Esophagus muscularis mucosa (tissue), 4 donors: Measurements from ENCODE around the gene MARVELD3. TPM values are rescaled to one million over a fixed set of nuclear protein-coding genes. Genes with fewer than 3 reads are reported as not detected.
"Not testable (repeated sequence)": the region's sequence is repeated elsewhere in the genome, so short reads cannot be mapped to it uniquely, and the experiment has no call there.

Experiments used
- DNase-seq: peaks from one replicate; pipeline ENCODE4 v3.0.0-alpha.2; 2017; ENCODE audit errors: extremely low spot score
- H3K27ac ChIP-seq, 4 donors: fragments of 200-600 bp; sonication (generic); replicated peaks in 1 of 4; 1 replicate in 3 of 4; 2 replicates in 1 of 4; pipeline ENCODE4 v1.5.1; 2016 to 2019; ENCODE audit warnings: mild to moderate bottlenecking in 1 of 4
- H3K27me3 ChIP-seq, 4 donors: fragments of 200-600 bp; sonication (generic); one replicate each; pipeline versions ENCODE4 v1.5.1 to v1.6.0; 2016 to 2019
- H3K36me3 ChIP-seq, 4 donors: fragments of 200-600 bp; sonication (generic); one replicate each; pipeline ENCODE4 v1.5.1; 2016 to 2019
- H3K4me1 ChIP-seq, 4 donors: fragments of 200-600 bp; sonication (generic); one replicate each; pipeline ENCODE4 v1.5.1; 2016 to 2019
- H3K4me3 ChIP-seq, 4 donors: fragments of 200-600 bp; sonication (generic); 1 replicate in 2 of 4; 2 replicates in 2 of 4; pipeline ENCODE4 v1.5.1; 2016 to 2019; ENCODE audit warnings: mild to moderate bottlenecking in 4 of 4, moderate library complexity in 1 of 4
- H3K9me3 ChIP-seq, 4 donors: fragments of 200-600 bp; sonication (generic); 1 replicate in 3 of 4; 2 replicates in 1 of 4; pipeline ENCODE4 v1.5.1; 2016 to 2019
- CTCF ChIP-seq, 3 experiments: fragments of 200-600 bp in 2 of 3; fragments of 450-650 bp in 1 of 3; sonication (generic) in 2 of 3; IDR thresholded peaks; one replicate each; pipeline ENCODE4 v1.5.1; 2017 to 2019; ENCODE audit warnings: antibody characterized with exemption in 3 of 3, mild to moderate bottlenecking in 2 of 3, moderate library complexity in 1 of 3
- EP300 ChIP-seq: sonication (generic); formaldehyde crosslinking; IDR thresholded peaks from one replicate; pipeline ENCODE4 v1.6.1; 2017; ENCODE audit warnings: antibody characterized with exemption
- POLR2A ChIP-seq: fragments of 450-650 bp; IDR thresholded peaks from one replicate; pipeline ENCODE4 v1.6.1; 2017; ENCODE audit warnings: antibody characterized with exemption, moderate library complexity, mild to moderate bottlenecking, low read depth
- POLR2AphosphoS5 ChIP-seq, 2 donors: sonication (generic); formaldehyde crosslinking; IDR thresholded peaks; one replicate each; pipeline ENCODE4 v1.6.1; 2017; ENCODE audit warnings: antibody characterized with exemption in 2 of 2
- WGBS: methylation state at CpG from one replicate; pipeline ENCODE4 v1.1.5; 2018; 5-methylcytosine and 5-hydroxymethylcytosine counted together
- intact Hi-C: fragments of 100-400 bp; cut with DNase I; formaldehyde crosslinking; loops from one replicate; pipeline ENCODE4 v1.15.1; 2023
- total RNA-seq, 4 donors: library from RNA; depleted of rRNA; stranded (reverse); fragments of >200 nt; gene quantifications; one replicate each; pipeline versions ENCODE4 v1.1.0 to v1.2.1, GENCODE V29; 2016

The MARVELD3 gene
- total RNA-seq, 4 donors from 2014 or later: 0.46 TPM; not detected in 3

- intact Hi-C loops: no loop called here
- DNase-seq: no peak
- 72% methylated on average over 4 of the region's 4 CpGs for WGBS
Observed at GRCh38 chr16:71585318-71585703, 40.7 kb upstream of the MARVELD3 start.

GRCh38 chr16:71589334-71589733 is 36.6 kb upstream of the MARVELD3 start:
- intact Hi-C loops, H3K4me3 ChIP-seq: not testable (repeated sequence)
- 86% methylated on average over 24 of the region's 30 CpGs for WGBS

More at GRCh38 chr16:71585318-71585703, 40.7 kb upstream of the MARVELD3 start:
- H3K4me1 ChIP-seq: no peaks in the 10 kb centered on the region
- no peak overlapping the region for H3K27ac ChIP-seq
- no peaks in the 10 kb centered on the region for H3K36me3 ChIP-seq
- TF ChIP-seq EP300 (no peak), CTCF (IDR thresholded peaks at IDR 0.05) (no peak), POLR2AphosphoS5 (IDR thresholded peaks at IDR 0.05) (no peak), POLR2A (no peak)
- H3K27me3 ChIP-seq: peaks cover 0 to 9% (median 0%) of the 10 kb centered on the region in 4 donors
- no peak overlapping the region for H3K4me3 ChIP-seq
- H3K9me3 ChIP-seq: no peaks in the 10 kb centered on the region

GRCh38 chr16:71590071-71590470 is 35.9 kb upstream of the MARVELD3 start:
- H3K36me3 ChIP-seq, H3K9me3 ChIP-seq, DNase-seq, H3K27ac ChIP-seq, H3K27me3 ChIP-seq, H3K4me1 ChIP-seq, H3K4me3 ChIP-seq, intact Hi-C loops: not testable (repeated sequence)
- 89% methylated on average over 2 of the region's 2 CpGs for WGBS

More at GRCh38 chr16:71589334-71589733, 36.6 kb upstream of the MARVELD3 start:
- DNase-seq, H3K27me3 ChIP-seq, H3K4me1 ChIP-seq, H3K27ac ChIP-seq, H3K9me3 ChIP-seq, H3K36me3 ChIP-seq: not testable (repeated sequence)

- Histone ChIP-seq H3K36me3 (no peaks in the 10 kb centered on the region), H3K27me3 (peaks cover 0 to 9% (median 3%) of the 10 kb centered on the region in 4 donors), H3K9me3 (no peaks in the 10 kb centered on the region), H3K4me1 (no peaks in the 10 kb centered on the region), H3K27ac (no peak overlapping the region), H3K4me3 (no peak overlapping the region)
- DNase-seq: no peak
- 86% methylated on average over 4 of the region's 4 CpGs for WGBS
- intact Hi-C loops: no loop called here
- TF ChIP-seq CTCF (IDR thresholded peaks at IDR 0.05): no peak
- no peak for TF ChIP-seq POLR2A
- no peak for TF ChIP-seq EP300
- TF ChIP-seq POLR2AphosphoS5 (IDR thresholded peaks at IDR 0.05): no peak
Observed at GRCh38 chr16:71590584-71590983, 35.4 kb upstream of the MARVELD3 start.

- intact Hi-C loops: no loop called here
Observed at GRCh38 chr16:71591917-71592316, 34.1 kb upstream of the MARVELD3 start.

More at GRCh38 chr16:71591917-71592316, 34.1 kb upstream of the MARVELD3 start:
- 62% methylated on average over 3 of the region's 3 CpGs for WGBS
- H3K4me1 ChIP-seq: no peaks in the 10 kb centered on the region
- H3K4me3 ChIP-seq: no peak overlapping the region
- H3K27me3 ChIP-seq: peaks cover 0 to 9% (median 3%) of the 10 kb centered on the region in 4 donors
- H3K9me3 ChIP-seq: no peaks in the 10 kb centered on the region
- TF ChIP-seq POLR2A (no peak), CTCF (IDR thresholded peaks at IDR 0.05) (no peak), EP300 (no peak), POLR2AphosphoS5 (IDR thresholded peaks at IDR 0.05) (no peak)
- no peaks in the 10 kb centered on the region for H3K36me3 ChIP-seq
- no peak overlapping the region for H3K27ac ChIP-seq
- no peak for DNase-seq
